Heart left ventricle (tissue), 13 donors: Measurements from ENCODE around the gene ANXA4.

Source experiments
- POLR2A ChIP-seq, 2 donors: fragments of 450-650 bp; IDR thresholded peaks; one replicate each; pipeline ENCODE4 v1.6.1; 2017; ENCODE audit warnings: antibody characterized with exemption in 2 of 2, mild to moderate bottlenecking in 2 of 2, moderate library complexity in 2 of 2
- TF ChIP-seq, protein P1 (sequence below), 12 donors: fragments of 200-600 bp; sonication (generic) in 4 of 12; IDR thresholded peaks; one replicate each; pipeline versions ENCODE4 v1.5.0 to v1.8.0; 2018 to 2022; ENCODE audit warnings: antibody characterized with exemption in 12 of 12, mild to moderate bottlenecking in 5 of 12
- donor health status: ischemic (EF 13 %, LVEDD 7.1; RV severe dilation, severe dysfunction).
- donor health status: DM: no; HTN: yes; CAD: no.
- donor health status: DM: no; HTN: no; CAD: no.
- donor health status: ischemic (EF 25% LVEDD 6.9; RV normal size, moderate dysfunction).
- donor health status: ischemic (EF 25% LVEDD 5.7; RV mildly dilated, moderate dysfunction).
- donor health status: ischemic (EF 35%, LVEDD 5.7; RV mildly dilated, moderate dysfunction).
- donor health status: nonischemic (EF 11% LVEDD 7.7; RV severe dilation, severe dysfunction).
- donor health status: DM: yes; HTN: yes; CAD: no.
- donor health status: PGD.
- donor health status: ischemic (EF 29% LVEDD 5.4; RV normal size, mild dysfunction).
- donor health status: nonischemic (EF 23%, LVEDD 6.1; RV moderate dilation, normal function).

DNA sequence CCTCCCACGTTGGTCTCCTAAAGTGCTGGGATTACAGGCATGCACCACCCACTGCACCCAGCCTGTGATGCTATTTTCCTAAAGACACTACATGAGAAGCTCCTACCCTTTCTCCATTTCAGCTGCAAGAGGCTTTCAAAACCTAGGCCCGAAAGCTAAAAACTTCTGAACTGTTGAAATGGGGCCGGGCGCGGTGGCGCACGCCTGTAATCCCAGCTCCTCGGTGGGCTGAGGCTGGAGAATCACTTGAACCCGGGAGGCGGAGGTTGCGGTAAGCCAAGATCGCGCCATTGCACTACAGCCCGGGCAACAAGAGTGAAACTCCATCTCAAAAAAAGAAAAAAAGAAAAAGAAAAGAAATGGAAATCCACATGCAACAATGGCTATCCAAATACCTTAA, 18.1 kb upstream of the ANXA4 start:
- TF ChIP-seq, protein P1, sequence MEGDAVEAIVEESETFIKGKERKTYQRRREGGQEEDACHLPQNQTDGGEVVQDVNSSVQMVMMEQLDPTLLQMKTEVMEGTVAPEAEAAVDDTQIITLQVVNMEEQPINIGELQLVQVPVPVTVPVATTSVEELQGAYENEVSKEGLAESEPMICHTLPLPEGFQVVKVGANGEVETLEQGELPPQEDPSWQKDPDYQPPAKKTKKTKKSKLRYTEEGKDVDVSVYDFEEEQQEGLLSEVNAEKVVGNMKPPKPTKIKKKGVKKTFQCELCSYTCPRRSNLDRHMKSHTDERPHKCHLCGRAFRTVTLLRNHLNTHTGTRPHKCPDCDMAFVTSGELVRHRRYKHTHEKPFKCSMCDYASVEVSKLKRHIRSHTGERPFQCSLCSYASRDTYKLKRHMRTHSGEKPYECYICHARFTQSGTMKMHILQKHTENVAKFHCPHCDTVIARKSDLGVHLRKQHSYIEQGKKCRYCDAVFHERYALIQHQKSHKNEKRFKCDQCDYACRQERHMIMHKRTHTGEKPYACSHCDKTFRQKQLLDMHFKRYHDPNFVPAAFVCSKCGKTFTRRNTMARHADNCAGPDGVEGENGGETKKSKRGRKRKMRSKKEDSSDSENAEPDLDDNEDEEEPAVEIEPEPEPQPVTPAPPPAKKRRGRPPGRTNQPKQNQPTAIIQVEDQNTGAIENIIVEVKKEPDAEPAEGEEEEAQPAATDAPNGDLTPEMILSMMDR (IDR thresholded peaks at IDR 0.05) = no peak
- no peak for TF ChIP-seq POLR2A (IDR thresholded peaks at IDR 0.05)
